Esophagus squamous epithelium (tissue), 4 donors: ENCODE measurements around the gene FKTN.

Experiments
- CTCF ChIP-seq, 6 experiments: fragments of 450-650 bp in 4 of 6; fragments of 200-600 bp in 2 of 6; sonication (generic) in 2 of 6; IDR thresholded peaks; one replicate each; pipeline ENCODE4 v1.5.1; 2016 to 2019; ENCODE audit warnings: antibody characterized with exemption in 6 of 6, mild to moderate bottlenecking in 4 of 6, moderate library complexity in 4 of 6
- POLR2A ChIP-seq, 4 donors: fragments of 450-650 bp; IDR thresholded peaks; one replicate each; pipeline ENCODE4 v1.6.1; 2017; ENCODE audit warnings: antibody characterized with exemption in 4 of 4, mild to moderate bottlenecking in 4 of 4, moderate library complexity in 3 of 4

- no peak for TF ChIP-seq CTCF (IDR thresholded peaks at IDR 0.05)
- TF ChIP-seq POLR2A (IDR thresholded peaks at IDR 0.05), result no peak
Measured at GRCh38 chr9:105554042-105554441, 3.9 kb upstream of the FKTN start.
